GM23338 (cell line): Measurements from ENCODE around the gene FRMD3. TPM values are rescaled to one million over a fixed set of nuclear protein-coding genes. Genes with fewer than 3 reads are reported as not detected.

Source experiments
- ATAC-seq: fragments of 200-7000 bp; cut with Tn5 transposase; 3 replicates; pipeline ENCODE4 v1.9.1; 2020
- DNase-seq: peaks from one replicate; pipeline ENCODE4 v3.0.0-alpha.2; 2015; ENCODE audit warnings: low spot score
- H2AFZ ChIP-seq: fragments of 200-600 bp; sonication (generic); 2 replicates; pipeline ENCODE4 v1.8.0; 2016; ENCODE audit warnings: antibody characterized with exemption, mild to moderate bottlenecking, moderate library complexity
- H3F3A ChIP-seq: fragments of 200-600 bp; sonication (generic); replicated peaks from 2 replicates; pipeline ENCODE4 v1.8.0; 2017; ENCODE audit warnings: antibody characterized with exemption, mixed run types, low read depth
- H3K27ac ChIP-seq: fragments of 200-600 bp; sonication (generic); 2 replicates; pipeline ENCODE4 v1.6.1; 2016; ENCODE audit warnings: low read depth
- H3K27me3 ChIP-seq: fragments of 200-600 bp; sonication (generic); 2 replicates; pipeline ENCODE4 v1.8.0; 2016; ENCODE audit warnings: mild to moderate bottlenecking, mixed run types, moderate library complexity; ENCODE audit not compliant: insufficient read depth
- H3K36me3 ChIP-seq: fragments of 200-600 bp; sonication (generic); 2 replicates; pipeline ENCODE4 v1.8.0; 2016; ENCODE audit warnings: mild to moderate bottlenecking; ENCODE audit not compliant: insufficient read depth
- H3K4me1 ChIP-seq: fragments of 200-600 bp; sonication (generic); 2 replicates; pipeline ENCODE4 v1.8.0; 2016; ENCODE audit warnings: mild to moderate bottlenecking, moderate library complexity; ENCODE audit not compliant: insufficient read depth
- H3K4me2 ChIP-seq: fragments of 200-600 bp; sonication (generic); 2 replicates; pipeline ENCODE4 v1.7.1; 2017; ENCODE audit warnings: mixed run types
- H3K4me3 ChIP-seq: fragments of 200-600 bp; sonication (generic); 2 replicates; pipeline ENCODE4 v1.6.1; 2016; ENCODE audit warnings: mixed run types
- H3K79me2 ChIP-seq: fragments of 200-600 bp; sonication (generic); replicated peaks from 2 replicates; pipeline ENCODE4 v1.8.0; 2017; ENCODE audit warnings: mild to moderate bottlenecking; ENCODE audit not compliant: insufficient read depth
- H3K9me2 ChIP-seq: fragments of 200-600 bp; sonication (generic); 2 replicates; pipeline ENCODE4 v1.8.0; 2017; ENCODE audit not compliant: insufficient read depth
- H4K20me1 ChIP-seq: fragments of 200-600 bp; sonication (generic); replicated peaks from 2 replicates; pipeline ENCODE4 v1.8.0; 2017; ENCODE audit warnings: mild to moderate bottlenecking; ENCODE audit not compliant: insufficient read depth
- H3K27ac Mint-ChIP-seq: 2 replicates; pipeline ENCODE4 v1.8.0; 2020; ENCODE audit warnings: inconsistent platforms, mild to moderate bottlenecking, moderate library complexity, mixed read lengths
- H3K27me3 Mint-ChIP-seq: 3 replicates; pipeline ENCODE4 v1.8.0; 2022; ENCODE audit warnings: low read depth, mild to moderate bottlenecking, moderate library complexity, mixed read lengths, inconsistent platforms; ENCODE audit not compliant: insufficient read depth, poor library complexity
- H3K36me3 Mint-ChIP-seq: 3 replicates; pipeline ENCODE4 v1.8.0; 2021; ENCODE audit warnings: low read depth, mild to moderate bottlenecking, inconsistent platforms, moderate library complexity, mixed read lengths
- H3K4me1 Mint-ChIP-seq: 3 replicates; pipeline ENCODE4 v1.8.0; 2020; ENCODE audit warnings: mild to moderate bottlenecking, inconsistent platforms, mixed read lengths
- H3K4me3 Mint-ChIP-seq: 3 replicates; pipeline ENCODE4 v1.8.0; 2021; ENCODE audit warnings: moderate library complexity, mild to moderate bottlenecking, inconsistent platforms, mixed read lengths
- H3K9me3 Mint-ChIP-seq: 3 replicates; pipeline ENCODE4 v1.8.0; 2020; ENCODE audit warnings: moderate library complexity, mild to moderate bottlenecking, inconsistent platforms, mixed read lengths
- NANOG ChIP-seq: IDR thresholded peaks from 2 replicates; pipeline ENCODE4 v1.6.1; 2016; ENCODE audit warnings: antibody characterized with exemption, borderline replicate concordance
- STAT1 ChIP-seq: IDR thresholded peaks from one replicate; pipeline ENCODE4 v1.6.1; 2016; ENCODE audit warnings: antibody characterized with exemption; ENCODE audit not compliant: unreplicated experiment
- ZNF114 ChIP-seq: fragments of 250-450 bp; sonication (Bioruptor Pico); IDR thresholded peaks from 2 replicates; pipeline ENCODE4 v1.5.0; 2020; ENCODE audit warnings: mild to moderate bottlenecking, moderate library complexity
- polyA plus RNA-seq: library from polyadenylated mRNA; unstranded; fragments of >200 nt; fragmentation: Nextera tagmentation; extraction: Ambion mirVana; gene quantifications from 2 replicates; pipeline ENCODE4 v1.2.1, GENCODE V29; 2016
- total RNA-seq: library from RNA; depleted of rRNA; stranded (reverse); fragments of >200 nt; shearing (Covaris generic); gene quantifications from 2 replicates; pipeline ENCODE4 v1.2.3, GENCODE V29; 2014
- TF ChIP-seq, protein P1 (sequence below): fragments of 250-450 bp; sonication (Bioruptor Pico); IDR thresholded peaks from 2 replicates; pipeline ENCODE4 v1.5.0; 2020; ENCODE audit warnings: mild to moderate bottlenecking, moderate library complexity
- TF ChIP-seq, protein P2 (sequence below): IDR thresholded peaks from one replicate; pipeline ENCODE4 v1.6.1; 2018; ENCODE audit warnings: antibody characterized with exemption; ENCODE audit not compliant: unreplicated experiment

Gene FRMD3
- total and polyA plus RNA-seq, 2 experiments from 2014 or later: 0.47 to 1.2 TPM

DNA sequence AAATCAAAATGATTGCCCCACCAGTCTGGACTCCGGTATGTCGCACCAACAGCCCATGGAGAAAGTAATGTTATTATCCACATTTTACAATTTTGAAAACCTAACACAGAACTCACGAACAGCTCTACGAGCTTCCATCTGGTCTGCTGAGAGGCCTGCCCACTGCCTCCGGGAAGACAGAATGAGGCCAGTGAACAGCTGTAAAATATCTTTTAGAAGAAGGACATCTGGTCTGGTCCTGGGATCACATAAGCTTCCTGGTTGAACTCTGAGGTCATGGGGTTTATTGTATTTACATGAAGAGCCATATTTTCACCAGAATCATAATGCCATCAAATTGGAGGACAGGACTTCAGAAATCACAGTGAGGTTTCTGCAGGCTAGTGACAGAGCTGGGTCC, 89.0 kb downstream of the FRMD3 start (continued):
- TF ChIP-seq, protein P1, sequence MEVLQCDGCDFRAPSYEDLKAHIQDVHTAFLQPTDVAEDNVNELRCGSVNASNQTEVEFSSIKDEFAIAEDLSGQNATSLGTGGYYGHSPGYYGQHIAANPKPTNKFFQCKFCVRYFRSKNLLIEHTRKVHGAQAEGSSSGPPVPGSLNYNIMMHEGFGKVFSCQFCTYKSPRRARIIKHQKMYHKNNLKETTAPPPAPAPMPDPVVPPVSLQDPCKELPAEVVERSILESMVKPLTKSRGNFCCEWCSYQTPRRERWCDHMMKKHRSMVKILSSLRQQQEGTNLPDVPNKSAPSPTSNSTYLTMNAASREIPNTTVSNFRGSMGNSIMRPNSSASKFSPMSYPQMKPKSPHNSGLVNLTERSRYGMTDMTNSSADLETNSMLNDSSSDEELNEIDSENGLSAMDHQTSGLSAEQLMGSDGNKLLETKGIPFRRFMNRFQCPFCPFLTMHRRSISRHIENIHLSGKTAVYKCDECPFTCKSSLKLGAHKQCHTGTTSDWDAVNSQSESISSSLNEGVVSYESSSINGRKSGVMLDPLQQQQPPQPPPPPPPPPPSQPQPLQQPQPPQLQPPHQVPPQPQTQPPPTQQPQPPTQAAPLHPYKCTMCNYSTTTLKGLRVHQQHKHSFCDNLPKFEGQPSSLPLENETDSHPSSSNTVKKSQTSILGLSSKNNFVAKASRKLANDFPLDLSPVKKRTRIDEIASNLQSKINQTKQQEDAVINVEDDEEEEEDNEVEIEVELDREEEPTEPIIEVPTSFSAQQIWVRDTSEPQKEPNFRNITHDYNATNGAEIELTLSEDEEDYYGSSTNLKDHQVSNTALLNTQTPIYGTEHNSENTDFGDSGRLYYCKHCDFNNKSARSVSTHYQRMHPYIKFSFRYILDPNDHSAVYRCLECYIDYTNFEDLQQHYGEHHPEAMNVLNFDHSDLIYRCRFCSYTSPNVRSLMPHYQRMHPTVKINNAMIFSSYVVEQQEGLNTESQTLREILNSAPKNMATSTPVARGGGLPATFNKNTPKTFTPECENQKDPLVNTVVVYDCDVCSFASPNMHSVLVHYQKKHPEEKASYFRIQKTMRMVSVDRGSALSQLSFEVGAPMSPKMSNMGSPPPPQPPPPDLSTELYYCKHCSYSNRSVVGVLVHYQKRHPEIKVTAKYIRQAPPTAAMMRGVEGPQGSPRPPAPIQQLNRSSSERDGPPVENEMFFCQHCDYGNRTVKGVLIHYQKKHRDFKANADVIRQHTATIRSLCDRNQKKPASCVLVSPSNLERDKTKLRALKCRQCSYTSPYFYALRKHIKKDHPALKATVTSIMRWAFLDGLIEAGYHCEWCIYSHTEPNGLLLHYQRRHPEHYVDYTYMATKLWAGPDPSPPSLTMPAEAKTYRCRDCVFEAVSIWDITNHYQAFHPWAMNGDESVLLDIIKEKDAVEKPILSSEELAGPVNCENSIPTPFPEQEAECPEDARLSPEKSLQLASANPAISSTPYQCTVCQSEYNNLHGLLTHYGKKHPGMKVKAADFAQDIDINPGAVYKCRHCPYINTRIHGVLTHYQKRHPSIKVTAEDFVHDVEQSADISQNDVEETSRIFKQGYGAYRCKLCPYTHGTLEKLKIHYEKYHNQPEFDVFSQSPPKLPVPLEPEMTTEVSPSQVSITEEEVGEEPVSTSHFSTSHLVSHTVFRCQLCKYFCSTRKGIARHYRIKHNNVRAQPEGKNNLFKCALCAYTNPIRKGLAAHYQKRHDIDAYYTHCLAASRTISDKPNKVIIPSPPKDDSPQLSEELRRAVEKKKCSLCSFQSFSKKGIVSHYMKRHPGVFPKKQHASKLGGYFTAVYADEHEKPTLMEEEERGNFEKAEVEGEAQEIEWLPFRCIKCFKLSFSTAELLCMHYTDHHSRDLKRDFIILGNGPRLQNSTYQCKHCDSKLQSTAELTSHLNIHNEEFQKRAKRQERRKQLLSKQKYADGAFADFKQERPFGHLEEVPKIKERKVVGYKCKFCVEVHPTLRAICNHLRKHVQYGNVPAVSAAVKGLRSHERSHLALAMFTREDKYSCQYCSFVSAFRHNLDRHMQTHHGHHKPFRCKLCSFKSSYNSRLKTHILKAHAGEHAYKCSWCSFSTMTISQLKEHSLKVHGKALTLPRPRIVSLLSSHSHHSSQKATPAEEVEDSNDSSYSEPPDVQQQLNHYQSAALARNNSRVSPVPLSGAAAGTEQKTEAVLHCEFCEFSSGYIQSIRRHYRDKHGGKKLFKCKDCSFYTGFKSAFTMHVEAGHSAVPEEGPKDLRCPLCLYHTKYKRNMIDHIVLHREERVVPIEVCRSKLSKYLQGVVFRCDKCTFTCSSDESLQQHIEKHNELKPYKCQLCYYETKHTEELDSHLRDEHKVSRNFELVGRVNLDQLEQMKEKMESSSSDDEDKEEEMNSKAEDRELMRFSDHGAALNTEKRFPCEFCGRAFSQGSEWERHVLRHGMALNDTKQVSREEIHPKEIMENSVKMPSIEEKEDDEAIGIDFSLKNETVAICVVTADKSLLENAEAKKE: no peak
- TF ChIP-seq ZNF114 (CRISPR knock-in tag): no peak

DNA sequence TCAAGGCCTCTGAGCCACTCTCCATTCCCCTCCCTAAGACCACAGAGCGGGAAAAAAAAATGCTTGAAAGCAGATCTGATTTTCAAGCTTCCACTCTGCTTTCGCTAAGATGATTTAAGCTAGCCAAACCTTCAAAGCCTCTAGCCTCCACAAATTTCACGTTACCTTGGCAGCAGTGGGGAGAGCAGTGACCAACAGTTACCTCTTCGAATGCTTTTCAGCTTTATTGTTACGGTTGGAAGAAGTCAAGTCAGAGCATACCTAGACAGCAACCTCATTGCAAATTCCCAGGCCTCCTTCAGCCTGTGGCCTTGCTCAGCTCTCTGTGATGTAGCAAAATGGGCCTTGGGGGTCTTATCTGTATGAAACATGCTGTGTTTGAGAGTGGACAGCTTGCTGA, 89.6 kb downstream of the FRMD3 start:
- no peak overlapping the region for H3K4me2 ChIP-seq
- no peaks in the 10 kb centered on the region for H3K79me2 ChIP-seq
- no peaks in the 10 kb centered on the region for H4K20me1 ChIP-seq
- H3K4me1 Mint-ChIP-seq: peaks cover 3% of the 10 kb centered on the region; the same call in 1 of the 3 replicates
- DNase-seq: no peak
- H3K9me3 Mint-ChIP-seq: no peaks in the 10 kb centered on the region
- no peak for TF ChIP-seq STAT1
- TF ChIP-seq NANOG: no peak
- TF ChIP-seq, protein P2, sequence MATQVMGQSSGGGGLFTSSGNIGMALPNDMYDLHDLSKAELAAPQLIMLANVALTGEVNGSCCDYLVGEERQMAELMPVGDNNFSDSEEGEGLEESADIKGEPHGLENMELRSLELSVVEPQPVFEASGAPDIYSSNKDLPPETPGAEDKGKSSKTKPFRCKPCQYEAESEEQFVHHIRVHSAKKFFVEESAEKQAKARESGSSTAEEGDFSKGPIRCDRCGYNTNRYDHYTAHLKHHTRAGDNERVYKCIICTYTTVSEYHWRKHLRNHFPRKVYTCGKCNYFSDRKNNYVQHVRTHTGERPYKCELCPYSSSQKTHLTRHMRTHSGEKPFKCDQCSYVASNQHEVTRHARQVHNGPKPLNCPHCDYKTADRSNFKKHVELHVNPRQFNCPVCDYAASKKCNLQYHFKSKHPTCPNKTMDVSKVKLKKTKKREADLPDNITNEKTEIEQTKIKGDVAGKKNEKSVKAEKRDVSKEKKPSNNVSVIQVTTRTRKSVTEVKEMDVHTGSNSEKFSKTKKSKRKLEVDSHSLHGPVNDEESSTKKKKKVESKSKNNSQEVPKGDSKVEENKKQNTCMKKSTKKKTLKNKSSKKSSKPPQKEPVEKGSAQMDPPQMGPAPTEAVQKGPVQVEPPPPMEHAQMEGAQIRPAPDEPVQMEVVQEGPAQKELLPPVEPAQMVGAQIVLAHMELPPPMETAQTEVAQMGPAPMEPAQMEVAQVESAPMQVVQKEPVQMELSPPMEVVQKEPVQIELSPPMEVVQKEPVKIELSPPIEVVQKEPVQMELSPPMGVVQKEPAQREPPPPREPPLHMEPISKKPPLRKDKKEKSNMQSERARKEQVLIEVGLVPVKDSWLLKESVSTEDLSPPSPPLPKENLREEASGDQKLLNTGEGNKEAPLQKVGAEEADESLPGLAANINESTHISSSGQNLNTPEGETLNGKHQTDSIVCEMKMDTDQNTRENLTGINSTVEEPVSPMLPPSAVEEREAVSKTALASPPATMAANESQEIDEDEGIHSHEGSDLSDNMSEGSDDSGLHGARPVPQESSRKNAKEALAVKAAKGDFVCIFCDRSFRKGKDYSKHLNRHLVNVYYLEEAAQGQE: no peak
- H3K36me3 Mint-ChIP-seq: no peaks in the 10 kb centered on the region
- H3F3A ChIP-seq: no peaks in the 10 kb centered on the region
- H3K27me3 Mint-ChIP-seq: peaks cover 1% of the 10 kb centered on the region
- H3K27ac Mint-ChIP-seq: no peak overlapping the region
- no peak overlapping the region for H3K27ac ChIP-seq
- H2AFZ ChIP-seq: no peak overlapping the region
- no peaks in the 10 kb centered on the region for H3K36me3 ChIP-seq
- H3K4me3 Mint-ChIP-seq: no peak overlapping the region
- no peaks in the 10 kb centered on the region for H3K27me3 ChIP-seq
- H3K9me2 ChIP-seq: no peaks in the 10 kb centered on the region
- H3K4me3 ChIP-seq: no peak overlapping the region
- ATAC-seq: no peak
- no peaks in the 10 kb centered on the region for H3K4me1 ChIP-seq
